OCI-LY7 (cell line): ENCODE measurements around the gene C1QL4. TPM values are rescaled to one million over a fixed set of nuclear protein-coding genes. Genes with fewer than 3 reads are reported as not detected.

Experiments used
- BruUV-seq: library from RNA; stranded (reverse); fragments of 400-500 nt; replicated peaks from 2 replicates; lab custom pipeline; 2021; lab: Mats Ljungman, UMichigan
- CTCF ChIA-PET: fragments of 300-600 bp; sonication (Branson Sonifier 250); formaldehyde crosslinking; loops from one replicate; lab custom pipeline; 2022; ENCODE audit warnings: antibody characterized with exemption; ENCODE audit not compliant: unreplicated experiment; lab: Charles Lee
- POLR2A ChIA-PET: fragments of 300-600 bp; sonication (Branson Sonifier 250); formaldehyde crosslinking; loops from one replicate; lab custom pipeline; 2022; ENCODE audit warnings: antibody characterized with exemption; lab: Charles Lee
- DNase-seq: peaks from one replicate; pipeline ENCODE4 v3.0.0-alpha.2; 2015; ENCODE audit warnings: low spot score
- H2AFZ ChIP-seq: fragments of 200-600 bp; sonication (generic), shearing (Covaris generic); 2 replicates; pipeline ENCODE4 v1.6.1; 2014; ENCODE audit warnings: mild to moderate bottlenecking, antibody characterized with exemption, low read length, moderate library complexity
- H3K27ac ChIP-seq: fragments of 200-600 bp; sonication (generic); 2 replicates; pipeline ENCODE4 v1.5.1; 2014; ENCODE audit warnings: mixed run types, low read depth, mild to moderate bottlenecking, moderate library complexity, low read length, inconsistent platforms; ENCODE audit not compliant: poor library complexity, severe bottlenecking
- H3K36me3 ChIP-seq: fragments of 200-600 bp; sonication (generic); 2 replicates; pipeline ENCODE4 v1.6.1; 2014; ENCODE audit warnings: mild to moderate bottlenecking, antibody characterized with exemption, low read length, moderate library complexity, mixed read lengths; ENCODE audit not compliant: insufficient read depth
- H3K4me1 ChIP-seq: fragments of 200-600 bp; sonication (generic); 2 replicates; pipeline ENCODE4 v1.5.1; 2014; ENCODE audit warnings: mild to moderate bottlenecking, low read length; ENCODE audit not compliant: insufficient read depth, poor library complexity, severe bottlenecking
- H3K4me2 ChIP-seq: fragments of 200-600 bp; sonication (generic); 2 replicates; pipeline ENCODE4 v1.6.1; 2014; ENCODE audit warnings: mild to moderate bottlenecking, low read length
- H3K4me3 ChIP-seq: fragments of 200-600 bp; sonication (generic); 2 replicates; pipeline ENCODE4 v1.5.1; 2014; ENCODE audit warnings: mild to moderate bottlenecking, low read depth, low read length; ENCODE audit not compliant: poor library complexity, severe bottlenecking
- H3K79me2 ChIP-seq: fragments of 200-600 bp; sonication (generic); 2 replicates; pipeline ENCODE4 v1.6.1; 2016; ENCODE audit warnings: low read depth, mild to moderate bottlenecking, low read length, moderate library complexity, mixed read lengths; ENCODE audit not compliant: insufficient read depth
- H3K9me2 ChIP-seq: fragments of 200-600 bp; sonication (generic); 2 replicates; pipeline ENCODE4 v1.6.1; 2016; ENCODE audit warnings: mild to moderate bottlenecking, low read length, mixed read lengths; ENCODE audit not compliant: insufficient read depth
- H3K9me3 ChIP-seq: fragments of 200-600 bp; sonication (generic); 2 replicates; pipeline ENCODE4 v1.6.1; 2014; ENCODE audit warnings: mild to moderate bottlenecking, mixed run types, low read length, mixed read lengths
- H4K20me1 ChIP-seq: fragments of 200-600 bp; sonication (generic); 2 replicates; pipeline ENCODE4 v1.6.1; 2014; ENCODE audit warnings: mild to moderate bottlenecking, antibody characterized with exemption, low read length, moderate library complexity, mixed read lengths; ENCODE audit not compliant: insufficient read depth
- EZH2phosphoT487 ChIP-seq: fragments of 200-600 bp; sonication (generic); IDR thresholded peaks from 2 replicates; pipeline ENCODE4 v1.6.1; 2018; ENCODE audit warnings: low read depth, borderline replicate concordance, mild to moderate bottlenecking, mixed run types, antibody characterized with exemption, low read length, moderate library complexity, mixed read lengths
- intact Hi-C: fragments of 100-400 bp; cut with micrococcal nuclease; formaldehyde crosslinking; loops from one replicate; pipeline ENCODE4 v1.10.0; 2022; ENCODE audit not compliant: unreplicated experiment
- total RNA-seq, 2 experiments: library from RNA; depleted of rRNA in 1 of 2; stranded (reverse); fragments of >200 nt in 1 of 2; shearing (Covaris generic) in 1 of 2; gene quantifications; 2 replicates each; pipeline ENCODE4 v1.2.3, GENCODE V29; 2014 to 2022
- TF ChIP-seq, protein P1 (sequence below): fragments of 200-600 bp; sonication (generic); conservative IDR thresholded peaks from 2 replicates; pipeline ENCODE4 v1.5.1; 2014; ENCODE audit warnings: mild to moderate bottlenecking, antibody characterized with exemption, low read length, moderate library complexity, mixed read lengths

Gene C1QL4
- total RNA-seq, 2 experiments from 2014 or later: 0.19 TPM; not detected in 1

DNA sequence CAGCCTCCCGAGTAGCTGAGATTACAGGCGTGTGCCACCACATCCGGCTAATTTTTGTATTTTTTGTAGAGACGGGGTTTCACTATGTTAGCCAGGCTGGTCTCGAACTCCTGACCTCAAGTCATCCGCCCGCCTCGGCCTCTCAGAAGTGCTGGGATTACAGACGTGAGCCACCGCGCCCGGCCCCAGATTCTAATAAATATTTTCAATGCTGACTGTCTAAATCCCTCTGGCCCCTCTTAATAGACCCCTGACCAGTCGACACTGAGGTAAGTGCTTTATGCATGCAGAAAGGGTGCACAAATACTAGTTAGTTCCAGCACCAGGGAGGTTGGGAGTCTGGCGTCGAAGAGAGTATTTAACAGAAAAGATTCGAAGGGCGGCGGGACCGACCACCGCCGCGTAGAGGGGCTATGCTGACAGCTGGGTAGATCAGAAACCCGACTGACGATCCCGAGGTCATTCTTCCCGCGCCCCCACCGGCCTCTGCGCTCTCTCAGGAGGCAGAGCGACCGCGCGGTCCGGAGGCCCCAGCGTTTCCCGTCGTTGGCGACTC lies 29.2 kb upstream of the C1QL4 start:
- H3K4me1 ChIP-seq: peaks cover 30% of the 10 kb centered on the region
- H3K4me2 ChIP-seq: peak overlapping the region; percentile 76
- H2AFZ ChIP-seq: peak overlapping the region; percentile 90; the same call in 1 of the 2 replicates
- H3K9me2 ChIP-seq: no peaks in the 10 kb centered on the region
- H4K20me1 ChIP-seq: 0 out of 2 replicates have a peak, but pooled peaks cover 1% of the 10 kb centered on the region
- peaks cover 36% of the 10 kb centered on the region for H3K79me2 ChIP-seq
- BruUV-seq: no TSS peak
- peak overlapping the region; percentile 88 for H3K27ac ChIP-seq
- intact Hi-C loops: loop anchor here (2.0 to 5.0 kb wide), 2 partner anchors 203 to 256 kb away; partner anchors contain the start of genes MCRS1 and PRPF40B
- TF ChIP-seq EZH2phosphoT487: no peak
- TF ChIP-seq, protein P1, sequence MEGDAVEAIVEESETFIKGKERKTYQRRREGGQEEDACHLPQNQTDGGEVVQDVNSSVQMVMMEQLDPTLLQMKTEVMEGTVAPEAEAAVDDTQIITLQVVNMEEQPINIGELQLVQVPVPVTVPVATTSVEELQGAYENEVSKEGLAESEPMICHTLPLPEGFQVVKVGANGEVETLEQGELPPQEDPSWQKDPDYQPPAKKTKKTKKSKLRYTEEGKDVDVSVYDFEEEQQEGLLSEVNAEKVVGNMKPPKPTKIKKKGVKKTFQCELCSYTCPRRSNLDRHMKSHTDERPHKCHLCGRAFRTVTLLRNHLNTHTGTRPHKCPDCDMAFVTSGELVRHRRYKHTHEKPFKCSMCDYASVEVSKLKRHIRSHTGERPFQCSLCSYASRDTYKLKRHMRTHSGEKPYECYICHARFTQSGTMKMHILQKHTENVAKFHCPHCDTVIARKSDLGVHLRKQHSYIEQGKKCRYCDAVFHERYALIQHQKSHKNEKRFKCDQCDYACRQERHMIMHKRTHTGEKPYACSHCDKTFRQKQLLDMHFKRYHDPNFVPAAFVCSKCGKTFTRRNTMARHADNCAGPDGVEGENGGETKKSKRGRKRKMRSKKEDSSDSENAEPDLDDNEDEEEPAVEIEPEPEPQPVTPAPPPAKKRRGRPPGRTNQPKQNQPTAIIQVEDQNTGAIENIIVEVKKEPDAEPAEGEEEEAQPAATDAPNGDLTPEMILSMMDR: peak; percentile 37; the same call in 1 of the 2 replicates
- H3K4me3 ChIP-seq: peak overlapping the region; percentile 91
- H3K36me3 ChIP-seq: peaks cover 8% of the 10 kb centered on the region
- POLR2A ChIA-PET: interaction anchor here (0.6 to 2.9 kb wide), 9 partner anchors 8 to 379 kb away, joined by 3 to 13 read pairs (median 6); partner anchors contain the start of gene TROAP
- no peak for DNase-seq
- CTCF ChIA-PET: interaction anchor here (0.6 to 1.7 kb wide), 4 partner anchors 8 to 880 kb away, joined by 3 to 10 read pairs (median 7); partner anchors contain the start of gene DNAJC22
- H3K9me3 ChIP-seq: no peaks in the 10 kb centered on the region

DNA sequence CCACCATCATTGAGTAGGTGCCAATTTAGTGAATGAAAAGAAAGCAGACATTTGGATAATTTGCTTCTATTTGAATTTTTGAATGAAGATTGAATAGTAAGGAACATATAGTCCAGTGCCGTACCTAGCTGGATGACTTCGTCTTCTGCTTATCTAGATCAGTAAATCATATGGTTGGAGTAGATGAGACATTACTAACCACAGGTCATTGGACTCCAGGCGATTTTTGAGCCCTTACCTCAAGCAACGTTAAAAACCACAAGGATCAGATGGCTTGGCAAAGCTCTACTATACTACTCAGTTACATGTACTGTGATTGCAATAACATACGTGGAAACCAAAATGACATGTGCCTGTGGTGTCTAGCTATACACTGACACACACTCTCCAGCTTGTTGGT lies 28.6 kb upstream of the C1QL4 start:
- no peaks in the 10 kb centered on the region for H3K9me2 ChIP-seq
- H3K4me2 ChIP-seq: no peak overlapping the region
- H3K27ac ChIP-seq: no peak overlapping the region
- peaks cover 30% of the 10 kb centered on the region for H3K79me2 ChIP-seq
- intact Hi-C loops: loop anchor here (5.0 kb wide), 1 partner anchor 257 kb away; the partner anchor contains the start of gene PRPF40B
- TF ChIP-seq, protein P1: no peak
- TF ChIP-seq EZH2phosphoT487: no peak
- H3K36me3 ChIP-seq: peaks cover 2% of the 10 kb centered on the region; the same call in 1 of the 2 replicates
- DNase-seq: no peak
- H3K4me3 ChIP-seq: no peak overlapping the region
- H3K9me3 ChIP-seq: no peaks in the 10 kb centered on the region
- peaks cover 26% of the 10 kb centered on the region for H3K4me1 ChIP-seq
- CTCF ChIA-PET: no interaction called here
- no peak overlapping the region for H2AFZ ChIP-seq
- no peaks in the 10 kb centered on the region for H4K20me1 ChIP-seq
- POLR2A ChIA-PET: interaction anchor here (0.6 to 2.0 kb wide), 2 partner anchors 42 to 146 kb away, joined by 4 to 9 read pairs; partner anchors contain the start of gene TROAP
- no TSS peak for BruUV-seq

DNA sequence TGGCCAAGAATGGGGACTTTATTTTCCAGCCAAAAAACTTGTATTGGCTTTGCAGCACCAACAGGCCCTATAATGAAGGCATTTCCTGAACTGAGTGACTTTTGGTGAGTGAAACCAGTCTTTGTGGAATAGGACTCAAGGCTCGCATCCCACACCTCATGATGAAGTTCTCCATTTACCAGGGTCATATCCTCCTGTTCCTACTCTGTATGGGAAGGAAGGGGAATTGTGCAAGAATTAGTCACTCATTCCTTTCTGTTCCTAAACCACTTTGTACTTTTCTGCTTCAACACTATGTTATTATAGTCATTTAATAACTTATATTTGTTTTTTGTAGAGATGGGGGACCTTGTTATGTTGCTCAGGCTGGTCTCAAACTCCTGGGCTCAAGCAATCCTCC lies 28.0 kb upstream of the C1QL4 start:
- H3K4me3 ChIP-seq: no peak overlapping the region
- no TSS peak for BruUV-seq
- H3K4me2 ChIP-seq: no peak overlapping the region
- H3K9me3 ChIP-seq: no peaks in the 10 kb centered on the region
- H3K9me2 ChIP-seq: no peaks in the 10 kb centered on the region
- DNase-seq: no peak
- H3K27ac ChIP-seq: no peak overlapping the region
- H3K79me2 ChIP-seq: peaks cover 24% of the 10 kb centered on the region
- ChIA-PET POLR2A (interaction anchor here (0.6 kb wide), 1 partner anchor 146 kb away, joined by 4 read pairs; no protein-coding TSS in a partner anchor), CTCF (interaction anchor here (0.9 kb wide), 1 partner anchor 17 kb away, joined by 3 read pairs; no protein-coding TSS in a partner anchor)
- H3K36me3 ChIP-seq: no peaks in the 10 kb centered on the region
- no peak overlapping the region for H2AFZ ChIP-seq
- no peaks in the 10 kb centered on the region for H4K20me1 ChIP-seq
- TF ChIP-seq EZH2phosphoT487: no peak
- TF ChIP-seq, protein P1: no peak
- peaks cover 20% of the 10 kb centered on the region for H3K4me1 ChIP-seq
- intact Hi-C loops: loop anchor here (5.0 kb wide), 1 partner anchor 257 kb away; the partner anchor contains the start of gene PRPF40B
